Endothelial cell of umbilical vein (primary cell): Measurements from ENCODE around the gene COX5A.

Experiments
- CTCF ChIP-seq, 2 donors: IDR thresholded peaks; 1 replicate in 1 of 2; 2 replicates in 1 of 2; pipeline ENCODE4 v1.5.1; 2011; ENCODE audit warnings: low read length in 2 of 2, mild to moderate bottlenecking in 2 of 2, moderate library complexity in 2 of 2, control low read depth in 1 of 2, inconsistent platforms in 1 of 2, low read depth in 1 of 2; ENCODE audit not compliant: insufficient read depth in 1 of 2; ENCODE audit errors: extremely low read depth in 1 of 2
- EZH2 ChIP-seq: IDR thresholded peaks from 2 replicates; pipeline ENCODE4 v1.6.1; 2012; ENCODE audit warnings: borderline replicate concordance, low read depth, mild to moderate bottlenecking, moderate library complexity, low read length, inconsistent platforms; ENCODE audit not compliant: severe bottlenecking
- MAX ChIP-seq: IDR thresholded peaks from 2 replicates; pipeline ENCODE4 v1.6.1; 2011; ENCODE audit not compliant: insufficient read depth, insufficient read length
- POLR2AphosphoS5 ChIP-seq: IDR thresholded peaks from 2 replicates; pipeline ENCODE4 v1.6.1; 2012; ENCODE audit warnings: low read depth, mild to moderate bottlenecking, control low read depth, low read length, moderate library complexity; ENCODE audit not compliant: insufficient read depth

DNA sequence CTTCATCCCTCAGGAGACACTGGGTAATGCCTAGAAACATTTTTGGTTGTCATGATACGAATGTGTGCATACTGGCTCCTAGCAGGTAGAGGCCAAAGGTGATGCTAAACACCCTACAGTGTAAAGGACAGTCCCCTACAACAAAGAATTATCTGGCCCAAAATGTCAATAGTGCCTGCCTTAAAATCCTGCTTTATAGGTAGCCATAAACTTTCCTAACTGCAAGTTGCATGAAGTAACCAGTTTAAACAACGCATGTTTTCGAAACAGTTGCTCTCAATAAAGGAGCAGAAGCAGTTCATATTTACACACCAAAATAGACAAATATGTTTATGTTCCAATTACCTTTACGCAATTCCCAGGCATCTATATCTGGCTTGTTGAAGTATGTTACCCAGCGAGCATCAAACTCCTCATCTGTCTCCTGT, 9.1 kb downstream of the COX5A start:
- TF ChIP-seq CTCF (IDR thresholded peaks at IDR 0.05; ENCODE audit: extremely low read depth in 1 of 2, insufficient read depth in 1 of 2, low read depth in 1 of 2, low read length in 2 of 2) (no peak), EZH2 (no peak), MAX (no peak), POLR2AphosphoS5 (no peak)
